Gastrocnemius medialis (tissue), 4 donors: Measurements from ENCODE around the gene RAB3D.

ENCODE experiments used
- CTCF ChIP-seq, 5 experiments: fragments of 450-650 bp in 3 of 5; fragments of 200-600 bp in 2 of 5; sonication (generic) in 2 of 5; IDR thresholded peaks in 4 of 5; conservative IDR thresholded peaks in 1 of 5; 1 replicate in 4 of 5; 2 replicates in 1 of 5; pipeline ENCODE4 v1.5.1; 2016 to 2019; ENCODE audit warnings: antibody characterized with exemption in 5 of 5, mild to moderate bottlenecking in 3 of 5, moderate library complexity in 3 of 5
- POLR2A ChIP-seq, 2 donors: fragments of 450-650 bp; IDR thresholded peaks; one replicate each; pipeline ENCODE4 v1.6.1; 2017; ENCODE audit warnings: antibody characterized with exemption in 2 of 2, mild to moderate bottlenecking in 2 of 2, moderate library complexity in 2 of 2

GRCh38 chr19:11339254-11340098 is at the start of gene RAB3D:
- TF ChIP-seq CTCF (IDR thresholded peaks at IDR 0.05 in 4 of 5, conservative IDR thresholded peaks at IDR 0.05 in 1 of 5) (no peak), POLR2A (IDR thresholded peaks at IDR 0.05) (peak; percentile 14 to 32)
